Calu3 (cell line): ENCODE measurements around the gene TOGARAM2. TPM values are rescaled to one million over a fixed set of nuclear protein-coding genes. Genes with fewer than 3 reads are reported as not detected.

Experiments used
- BruUV-seq: library from RNA; stranded (reverse); fragments of 400-500 nt; replicated peaks from 2 replicates; lab custom pipeline; 2021; lab: Mats Ljungman, UMichigan
- CTCF ChIA-PET: fragments of 300-600 bp; sonication (Branson Sonifier 250); formaldehyde crosslinking; loops from one replicate; lab custom pipeline; 2022; ENCODE audit warnings: antibody characterized with exemption; lab: Charles Lee
- DNase-seq: peaks from one replicate; pipeline ENCODE4 v3.0.0; 2022
- H3K27ac Mint-ChIP-seq: one replicate; pipeline ENCODE4 v1.8.0; 2022; ENCODE audit warnings: mixed read lengths; ENCODE audit not compliant: unreplicated experiment
- H3K27me3 Mint-ChIP-seq: one replicate; pipeline ENCODE4 v1.8.0; 2022; ENCODE audit warnings: mixed read lengths; ENCODE audit not compliant: unreplicated experiment
- H3K36me3 Mint-ChIP-seq: one replicate; pipeline ENCODE4 v1.8.0; 2022; ENCODE audit warnings: mild to moderate bottlenecking, moderate library complexity, mixed read lengths; ENCODE audit not compliant: insufficient read depth, unreplicated experiment
- H3K4me1 Mint-ChIP-seq: one replicate; pipeline ENCODE4 v1.8.0; 2022; ENCODE audit warnings: mild to moderate bottlenecking, low read depth, mixed read lengths; ENCODE audit not compliant: unreplicated experiment
- H3K4me3 Mint-ChIP-seq: one replicate; pipeline ENCODE4 v1.8.0; 2022; ENCODE audit warnings: mild to moderate bottlenecking, low read depth, moderate library complexity, mixed read lengths; ENCODE audit not compliant: unreplicated experiment
- H3K9me3 Mint-ChIP-seq: one replicate; pipeline ENCODE4 v1.8.0; 2022; ENCODE audit warnings: low read depth, mixed read lengths; ENCODE audit not compliant: unreplicated experiment
- CTCF ChIP-seq: fragments of 200-600 bp; IDR thresholded peaks from one replicate; pipeline ENCODE4 v1.8.0; 2022; ENCODE audit warnings: antibody characterized with exemption; ENCODE audit not compliant: unreplicated experiment
- intact Hi-C: fragments of 100-400 bp; cut with micrococcal nuclease; formaldehyde crosslinking; loops from one replicate; pipeline ENCODE4 v1.10.0; 2022; ENCODE audit not compliant: unreplicated experiment
- total RNA-seq: library from RNA; stranded (reverse); gene quantifications from 2 replicates; pipeline ENCODE4 v1.2.3, GENCODE V29; 2022

The TOGARAM2 gene
- total RNA-seq, 1 experiment from 2014 or later, result 0.85 TPM

DNA sequence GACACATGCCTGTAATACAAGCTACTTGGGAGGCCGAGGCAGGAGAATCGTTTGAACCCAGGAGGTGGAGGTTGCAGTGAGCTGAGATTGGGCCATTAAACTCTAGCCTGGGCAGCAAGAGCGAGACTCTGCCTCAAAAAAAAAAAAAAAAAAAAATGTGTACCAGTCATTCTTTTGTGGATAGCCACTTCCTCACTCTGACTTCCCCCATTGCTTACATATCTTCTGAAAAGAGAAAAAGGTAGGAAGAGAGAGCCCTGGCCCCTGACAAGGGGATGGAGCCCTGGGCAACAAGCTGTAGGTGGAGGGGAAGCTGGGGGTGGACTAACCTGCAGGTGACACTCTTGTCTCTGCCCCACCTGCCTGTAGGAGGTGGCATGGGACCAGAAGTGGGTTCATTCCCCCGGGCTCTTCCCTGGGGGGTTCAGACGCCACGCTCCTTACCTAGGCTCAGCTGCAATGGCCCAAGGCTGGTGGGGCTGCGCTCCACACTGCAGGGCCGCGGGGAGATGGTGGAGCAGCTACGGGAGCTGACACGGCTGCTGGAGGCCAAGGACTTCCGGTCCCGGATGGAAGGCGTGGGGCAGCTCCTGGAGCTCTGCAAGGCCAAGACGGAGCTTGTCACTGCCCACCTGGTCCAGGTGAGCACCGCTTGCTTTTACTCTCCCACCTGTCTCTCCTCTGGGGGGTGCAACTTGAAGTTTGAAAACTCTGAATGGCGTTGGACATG lies 54.1 kb downstream of the TOGARAM2 start:
- Mint-ChIP-seq H3K9me3 (peaks cover 4% of the 10 kb centered on the region), H3K4me3 (no peak overlapping the region), H3K4me1 (peaks cover 18% of the 10 kb centered on the region), H3K27ac (no peak overlapping the region), H3K36me3 (no peaks in the 10 kb centered on the region), H3K27me3 (no peaks in the 10 kb centered on the region)
- intact Hi-C loops, result no loop called here
- no peak for TF ChIP-seq CTCF
- no peak for DNase-seq
- CTCF ChIA-PET, result interaction anchor here (0.7 kb wide), 1 partner anchor 200 kb away, joined by 3 read pairs; no protein-coding TSS in a partner anchor
- BruUV-seq, result no TSS peak

GRCh38 chr2:29039718-29040480 lies 58.8 kb downstream of the TOGARAM2 start:
- CTCF ChIA-PET, result no interaction called here
- no peak for TF ChIP-seq CTCF
- H3K4me3 Mint-ChIP-seq, result no peak overlapping the region
- no peak overlapping the region for H3K27ac Mint-ChIP-seq
- intact Hi-C loops, result no loop called here
- no peaks in the 10 kb centered on the region for H3K9me3 Mint-ChIP-seq
- no peaks in the 10 kb centered on the region for H3K27me3 Mint-ChIP-seq
- no peaks in the 10 kb centered on the region for H3K4me1 Mint-ChIP-seq
- no TSS peak for BruUV-seq
- DNase-seq, result no peak
- no peaks in the 10 kb centered on the region for H3K36me3 Mint-ChIP-seq

- BruUV-seq, result no TSS peak
- DNase-seq, result no peak
- CTCF ChIA-PET, result no interaction called here
- H3K4me1 Mint-ChIP-seq, result no peaks in the 10 kb centered on the region
- H3K27me3 Mint-ChIP-seq, result no peaks in the 10 kb centered on the region
- intact Hi-C loops, result no loop called here
- H3K27ac Mint-ChIP-seq, result no peak overlapping the region
- no peak for TF ChIP-seq CTCF
- no peaks in the 10 kb centered on the region for H3K36me3 Mint-ChIP-seq
- no peak overlapping the region for H3K4me3 Mint-ChIP-seq
- no peaks in the 10 kb centered on the region for H3K9me3 Mint-ChIP-seq
These were observed 59.5 kb downstream of the TOGARAM2 start for GRCh38 chr2:29040552-29040951.

- H3K27ac Mint-ChIP-seq, result no peak overlapping the region
- BruUV-seq, result no TSS peak
- H3K9me3 Mint-ChIP-seq, result no peaks in the 10 kb centered on the region
- intact Hi-C loops, result no loop called here
- H3K4me3 Mint-ChIP-seq, result no peak overlapping the region
- TF ChIP-seq CTCF, result no peak
- CTCF ChIA-PET, result no interaction called here
- no peak for DNase-seq
- no peaks in the 10 kb centered on the region for H3K27me3 Mint-ChIP-seq
- H3K36me3 Mint-ChIP-seq, result no peaks in the 10 kb centered on the region
- no peaks in the 10 kb centered on the region for H3K4me1 Mint-ChIP-seq
These were observed 60.1 kb downstream of the TOGARAM2 start for GRCh38 chr2:29041161-29041660.
